NCI-H526 (cell line): ENCODE results near the gene OR5K2.

ENCODE experiments used
- DNase-seq, 2 experiments: peaks; one replicate each; lab custom pipeline; 2025; lab: John Stamatoyannopoulos, UW

The OR5K2 gene

DNA sequence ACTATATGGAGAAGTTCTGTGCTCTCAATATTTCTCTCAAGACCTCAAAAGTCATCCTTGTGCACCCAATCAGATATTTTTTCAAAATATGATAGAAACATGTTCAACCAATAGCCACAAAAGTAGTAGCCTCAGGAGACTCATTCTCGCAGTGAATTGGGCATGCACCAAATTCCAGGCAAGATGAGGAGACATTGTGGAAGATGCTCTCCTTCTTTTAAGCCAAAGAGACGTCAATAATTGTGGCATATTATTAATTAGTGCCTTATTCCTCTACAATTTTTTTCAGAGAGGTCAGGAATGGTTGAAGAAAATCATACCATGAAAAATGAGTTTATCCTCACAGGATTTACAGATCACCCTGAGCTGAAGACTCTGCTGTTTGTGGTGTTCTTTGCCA lies at the start of gene OR5K2:
TSS of gene OR5K2 (plus strand) at position 301 of the 400 bp plus-strand sequence. CDS start at position 301, 0 bp downstream.
- DNase-seq: no peak

DNA sequence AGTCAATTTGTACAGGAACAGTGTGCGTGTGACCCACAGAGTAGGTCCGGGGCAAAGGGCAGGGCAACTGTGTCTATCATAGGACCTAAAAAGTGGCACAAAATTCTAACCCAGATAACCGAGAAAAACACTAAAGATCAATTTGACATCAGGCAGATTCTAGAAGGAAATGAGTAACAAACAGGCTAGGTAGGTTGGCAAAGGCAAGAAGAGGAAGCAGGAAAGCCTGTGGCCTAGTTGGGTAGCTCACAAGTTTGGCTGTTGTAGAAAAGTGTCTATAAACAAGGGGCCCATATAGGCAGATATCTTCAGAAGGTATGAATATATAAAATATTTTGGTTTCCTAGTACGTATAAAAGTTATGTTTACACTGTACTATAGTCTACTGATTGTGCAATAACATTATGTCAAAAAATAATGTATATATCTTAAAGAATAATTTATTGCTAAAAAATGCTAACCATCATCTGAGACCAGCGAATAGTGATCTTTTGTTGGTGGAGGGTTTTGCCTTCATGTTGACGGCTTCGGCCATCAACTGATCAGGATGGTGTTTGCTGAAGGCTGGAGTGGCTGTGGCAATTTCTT lies 47.8 kb upstream of the OR5K2 start:
- DNase-seq: no peak

DNA sequence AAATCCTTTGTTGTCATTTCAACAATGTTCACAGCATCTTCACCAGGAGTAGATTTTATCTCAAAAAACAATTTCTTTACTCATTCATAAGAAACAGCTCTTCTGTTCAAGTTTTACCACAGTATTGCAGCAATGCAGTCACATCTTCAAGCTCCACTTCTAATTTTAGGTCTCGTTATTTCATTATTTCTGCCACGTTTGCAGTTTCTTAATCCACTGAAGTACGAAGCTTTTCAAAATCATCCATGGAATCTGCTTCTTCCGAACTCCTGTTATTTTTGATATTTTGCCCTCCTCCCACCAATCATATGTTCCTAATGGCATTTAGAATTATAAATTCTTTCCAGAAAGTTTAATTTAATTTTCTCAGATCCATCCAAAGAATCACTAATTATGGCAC lies 47.1 kb upstream of the OR5K2 start:
- DNase-seq: no peak

DNA sequence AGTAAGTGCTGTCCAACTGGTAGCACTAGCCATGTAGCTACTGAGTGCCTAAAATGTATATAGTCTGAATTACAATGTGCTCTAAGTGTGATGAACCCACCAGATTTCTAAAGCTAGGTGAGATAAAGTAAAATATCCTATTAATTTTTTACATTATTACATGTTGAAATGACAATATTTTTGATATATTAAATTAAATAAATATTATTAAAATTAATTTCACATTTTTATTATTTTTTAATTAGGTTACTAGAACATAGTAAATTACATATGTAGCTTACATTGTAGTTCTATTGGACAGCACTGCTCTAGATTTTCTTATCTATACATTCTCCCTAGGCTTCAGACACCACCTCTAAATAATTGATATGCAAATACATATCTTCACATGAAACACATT lies 43.7 kb upstream of the OR5K2 start:
- no peak for DNase-seq

DNA sequence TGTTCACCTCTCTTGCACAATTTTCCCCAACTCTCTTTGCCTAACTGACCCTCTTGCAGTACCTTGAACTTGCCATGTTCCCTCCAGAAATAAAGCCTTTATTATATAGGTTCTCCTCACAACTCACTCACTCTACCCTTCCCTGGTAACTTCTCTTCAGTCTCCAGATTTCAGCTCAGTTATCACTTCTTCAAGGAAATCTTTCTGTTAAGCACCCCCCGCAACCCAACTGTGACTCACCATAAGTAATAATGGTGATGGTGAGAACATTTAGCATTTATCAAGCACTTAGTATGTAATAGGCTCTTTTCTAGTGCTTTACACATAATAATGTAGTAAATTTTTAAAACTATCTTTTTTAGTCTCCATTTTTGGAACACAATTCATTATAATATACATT lies 42.6 kb upstream of the OR5K2 start:
- no peak for DNase-seq

DNA sequence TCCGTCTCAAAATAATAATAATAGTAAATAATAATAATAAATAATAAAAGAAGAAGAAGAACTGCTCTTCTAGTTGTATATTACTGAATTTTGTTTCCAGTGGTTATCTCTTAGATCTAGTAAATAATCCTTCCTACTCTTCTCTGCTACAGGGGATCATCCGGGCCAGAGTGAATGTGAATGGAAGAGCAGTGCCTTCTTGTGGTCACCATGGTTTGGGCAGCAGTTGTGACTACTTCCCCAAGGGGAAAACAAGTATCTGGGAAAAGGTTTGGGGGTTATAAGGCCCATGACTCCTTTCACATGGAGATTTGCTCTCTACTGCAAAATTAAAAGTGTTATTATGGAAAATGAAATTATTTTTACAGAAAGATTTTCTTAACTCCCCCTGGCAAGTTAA lies 39.9 kb upstream of the OR5K2 start:
- DNase-seq: no peak

DNA sequence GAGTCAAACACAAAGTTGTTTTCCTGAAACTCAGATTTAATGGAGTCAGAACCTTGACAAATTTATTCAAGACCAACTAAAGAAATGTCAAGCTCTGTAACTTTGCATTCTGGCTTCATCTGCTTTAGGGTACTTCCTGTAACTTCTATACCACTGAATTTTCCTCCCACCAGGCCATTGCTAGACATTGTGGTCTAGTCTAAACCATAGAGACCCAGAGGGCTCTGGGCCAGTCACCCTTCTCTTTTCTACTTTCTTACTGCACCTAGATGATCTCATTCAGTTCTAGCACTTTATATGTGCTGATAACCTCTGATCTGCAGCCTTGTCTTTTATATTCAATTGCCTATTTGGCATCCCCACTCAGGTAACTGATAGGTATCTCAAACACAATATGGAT lies 37.3 kb upstream of the OR5K2 start:
- DNase-seq: no peak

DNA sequence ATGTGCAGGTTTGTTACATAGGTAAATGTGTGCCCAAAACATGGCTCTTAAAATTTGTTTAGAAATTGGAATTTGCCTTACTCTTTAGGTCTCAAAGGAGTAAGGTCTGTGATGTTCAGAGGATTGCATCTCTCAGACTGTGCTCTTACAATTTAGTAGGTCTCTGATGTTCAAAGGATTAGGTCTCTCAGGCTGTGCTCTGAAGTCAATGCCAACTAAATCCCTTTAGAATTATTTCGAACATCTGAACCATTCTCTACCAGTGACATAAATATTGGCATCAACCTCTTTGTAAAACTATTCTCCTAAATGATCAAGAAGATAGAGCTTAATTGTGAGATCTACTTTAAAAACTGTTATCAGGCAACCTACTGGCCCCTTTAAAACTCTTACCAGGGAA lies 34.6 kb upstream of the OR5K2 start, which contains the start of gene OR5K1:
TSS of gene OR5K1 (plus strand) at position 301 of the 400 bp plus-strand sequence. CDS start 6,376 bp downstream, outside the sequence.
- DNase-seq: no peak

DNA sequence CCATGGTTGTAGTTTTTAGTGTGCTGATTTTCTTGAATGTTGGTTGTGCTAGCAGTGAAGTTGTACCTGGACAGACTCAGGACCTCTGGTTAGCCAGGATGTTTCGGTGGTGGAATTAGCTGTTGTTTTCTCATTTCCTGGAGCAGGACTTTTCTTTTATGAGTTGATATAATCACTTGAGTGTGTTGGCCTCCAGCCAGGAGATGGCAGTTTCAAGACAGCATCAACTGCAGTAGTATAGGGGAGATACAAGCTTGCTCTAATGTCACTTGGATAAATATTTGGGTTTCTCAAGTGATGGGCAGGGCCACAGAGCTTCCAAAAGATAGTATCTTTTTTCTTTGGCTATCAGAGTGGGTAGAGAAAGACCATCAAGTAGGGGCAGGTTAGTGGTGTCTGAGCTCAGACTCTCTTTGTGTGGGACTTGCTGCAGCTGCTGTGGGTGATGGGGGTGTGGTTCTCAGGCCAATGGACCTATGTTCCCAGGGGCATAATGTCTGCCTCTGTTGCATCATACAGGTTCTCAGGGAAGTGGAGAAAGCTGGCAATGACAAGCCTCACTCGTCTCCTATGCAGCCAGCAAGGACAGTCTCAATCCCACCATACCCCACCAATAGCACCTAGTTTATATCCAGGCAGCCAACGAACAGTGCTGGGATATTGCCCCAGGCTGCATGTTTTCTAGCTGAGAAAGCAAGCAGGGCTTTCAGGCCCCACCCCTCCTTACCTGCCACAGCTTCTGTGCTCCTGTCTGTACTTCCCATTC lies 14.6 kb upstream of the OR5K2 start:
- no peak for DNase-seq

DNA sequence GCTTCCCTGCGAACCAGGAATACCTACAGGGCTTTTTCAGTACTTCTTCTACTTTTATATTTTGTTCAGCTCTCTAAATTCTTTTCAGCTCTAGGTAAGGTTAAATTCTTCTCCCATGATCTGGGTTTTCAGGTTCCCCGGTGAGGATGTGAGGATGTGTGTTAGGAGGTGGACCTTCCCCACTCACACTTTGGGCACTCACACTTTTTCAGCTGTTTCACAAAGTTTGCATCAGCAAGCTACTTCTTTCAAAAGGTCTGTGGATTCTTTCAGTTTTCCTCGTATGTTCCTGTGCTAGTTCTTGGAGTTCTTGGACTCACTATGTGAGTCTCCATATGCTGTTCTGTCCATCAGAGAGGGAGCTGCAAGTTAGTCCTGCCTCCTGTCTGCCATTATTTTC lies 13.9 kb upstream of the OR5K2 start:
- DNase-seq: no peak

DNA sequence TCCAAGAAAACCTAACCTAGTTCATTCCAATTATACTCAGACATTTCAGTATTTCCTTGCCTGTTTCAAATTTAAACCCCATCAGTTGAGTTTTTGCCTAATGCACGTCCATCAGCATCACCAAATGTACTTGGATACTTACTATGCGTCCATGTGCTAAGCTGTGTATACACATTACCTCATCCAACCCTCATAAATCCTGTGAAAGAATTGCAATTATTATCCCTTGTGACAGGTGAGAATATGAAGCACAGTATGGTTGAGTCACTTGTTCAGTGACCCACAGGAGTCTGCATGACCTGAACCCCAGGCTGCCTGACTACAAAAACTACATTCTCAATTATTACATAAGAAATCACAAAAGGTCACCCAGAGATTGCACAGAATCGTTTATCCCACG lies 2.5 kb downstream of the OR5K2 start:
- no peak for DNase-seq

DNA sequence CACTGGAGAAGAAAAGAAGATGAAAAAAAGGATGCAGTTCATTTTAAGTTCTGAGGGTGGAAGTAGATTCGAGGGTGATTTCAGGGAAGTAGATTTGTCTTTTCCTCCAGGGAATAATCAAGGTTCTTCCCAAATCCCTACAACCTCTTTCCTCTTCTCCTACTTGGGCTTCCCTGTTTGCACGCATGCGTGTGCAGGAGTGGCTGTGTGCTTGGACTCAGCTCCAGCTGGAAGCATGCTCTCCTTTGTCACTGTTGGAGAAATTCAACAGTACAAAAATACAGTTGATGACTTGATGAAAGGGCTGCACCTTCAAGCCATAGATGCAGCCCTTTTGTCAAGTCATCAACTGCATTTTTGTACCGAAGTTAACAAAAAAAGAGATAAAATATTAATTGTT lies 3.8 kb downstream of the OR5K2 start:
- no peak for DNase-seq

DNA sequence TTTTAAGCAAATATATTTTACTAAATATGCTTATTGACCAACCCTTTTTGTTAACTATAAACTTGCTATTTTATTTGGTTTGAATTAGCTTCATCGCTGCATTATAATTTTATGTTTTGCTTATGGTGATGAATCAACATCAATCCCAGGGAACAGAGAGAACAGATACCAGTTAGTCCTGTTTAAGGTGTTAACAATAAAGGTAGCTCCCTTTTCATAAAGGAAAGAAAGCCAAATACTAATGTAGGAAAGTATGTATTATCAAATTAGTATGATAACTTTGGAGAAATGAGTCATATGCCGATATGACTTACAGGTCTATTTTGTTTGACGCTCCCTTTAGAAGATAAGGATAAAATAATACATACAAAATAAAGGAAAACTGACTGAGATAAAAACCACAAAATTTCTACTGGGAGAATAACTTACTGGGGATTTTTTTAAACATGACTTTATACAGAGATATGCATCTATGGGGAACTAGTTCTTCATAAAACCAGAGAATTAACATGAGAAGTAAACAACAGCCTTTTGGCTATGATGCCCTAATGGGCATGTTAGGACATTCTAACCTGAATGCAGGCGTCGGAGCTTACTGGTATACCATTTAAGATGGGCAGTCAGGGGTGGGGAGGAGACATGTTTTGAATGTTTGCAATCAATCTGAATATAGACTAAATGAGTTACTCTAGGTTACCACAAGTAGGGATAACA lies 4.5 kb downstream of the OR5K2 start:
- DNase-seq: no peak

DNA sequence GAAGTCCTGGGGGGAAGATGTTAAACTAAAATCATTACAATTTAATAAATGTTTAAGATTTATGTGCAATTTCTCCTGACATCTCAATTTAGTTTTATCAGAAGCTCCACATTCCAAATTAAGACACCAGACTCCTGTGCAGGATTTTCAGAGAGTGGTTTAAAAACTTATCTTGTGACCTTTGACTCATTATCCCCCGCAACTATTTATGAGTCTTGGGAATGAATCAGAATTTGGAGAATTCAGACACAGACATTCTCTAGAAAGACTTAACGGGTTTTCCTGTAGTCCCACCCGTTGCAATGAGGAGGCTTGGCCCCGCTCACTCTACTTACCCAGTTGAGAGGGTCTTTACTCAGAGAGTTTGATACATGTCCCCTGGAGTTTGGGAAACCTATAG lies 7.1 kb downstream of the OR5K2 start:
- no peak for DNase-seq

DNA sequence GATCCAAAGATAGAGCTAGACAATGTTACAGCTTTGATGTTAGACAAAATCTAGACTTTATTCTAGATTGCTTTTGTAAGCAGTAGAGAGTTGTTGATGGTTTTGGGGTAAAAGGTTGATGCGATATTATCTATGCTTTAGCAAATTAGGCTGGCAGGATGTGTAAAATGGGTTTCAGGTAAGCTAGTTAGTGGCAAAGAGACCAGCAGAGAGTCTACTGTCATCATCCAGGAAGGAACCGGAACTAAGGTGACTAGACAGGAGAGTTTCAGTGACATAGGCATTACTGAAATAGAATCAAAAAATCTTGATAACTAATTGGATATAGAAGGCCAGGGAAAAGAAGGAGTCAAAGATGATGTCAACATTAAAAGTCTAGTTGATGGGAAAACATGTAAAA lies 11.1 kb downstream of the OR5K2 start:
- DNase-seq: no peak

DNA sequence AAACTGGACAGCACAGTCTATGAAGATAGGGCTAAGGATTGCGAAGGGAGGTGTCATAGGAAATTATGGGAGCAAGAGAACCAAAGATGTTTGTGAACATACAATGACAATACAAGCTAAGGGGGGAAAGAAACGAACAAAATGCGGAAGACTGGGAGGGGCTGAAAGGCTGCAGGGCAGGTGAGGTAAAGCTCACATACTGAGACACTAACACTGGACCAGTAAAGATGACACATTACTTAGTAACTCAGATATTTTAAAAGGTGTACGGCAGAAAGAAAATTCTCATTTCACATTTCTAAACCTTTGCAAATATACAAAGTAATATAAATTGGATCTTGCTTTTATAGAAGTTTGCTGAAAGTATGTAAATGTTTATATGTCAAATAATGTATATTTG lies 15.1 kb downstream of the OR5K2 start:
- no peak for DNase-seq

DNA sequence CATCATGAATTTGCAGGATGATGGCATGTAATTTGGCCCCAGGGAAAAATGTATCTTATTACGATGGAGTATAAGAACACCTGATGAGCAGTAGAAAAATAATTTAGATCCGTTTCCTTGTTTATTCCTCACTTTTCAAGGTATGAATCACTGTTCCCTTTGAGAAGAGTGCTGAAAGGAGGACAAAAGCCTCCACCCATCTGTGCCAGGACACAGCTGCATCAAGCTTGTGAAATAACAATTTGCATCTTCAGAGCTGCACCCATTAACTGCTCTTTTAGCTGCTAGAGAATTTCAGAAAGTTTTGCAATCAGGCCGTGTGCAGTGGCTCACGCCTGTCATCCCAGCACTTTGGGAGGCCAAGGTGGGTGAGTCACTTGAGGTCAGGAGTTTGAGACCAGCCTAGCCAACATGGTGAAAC lies 15.6 kb downstream of the OR5K2 start:
- no peak for DNase-seq

DNA sequence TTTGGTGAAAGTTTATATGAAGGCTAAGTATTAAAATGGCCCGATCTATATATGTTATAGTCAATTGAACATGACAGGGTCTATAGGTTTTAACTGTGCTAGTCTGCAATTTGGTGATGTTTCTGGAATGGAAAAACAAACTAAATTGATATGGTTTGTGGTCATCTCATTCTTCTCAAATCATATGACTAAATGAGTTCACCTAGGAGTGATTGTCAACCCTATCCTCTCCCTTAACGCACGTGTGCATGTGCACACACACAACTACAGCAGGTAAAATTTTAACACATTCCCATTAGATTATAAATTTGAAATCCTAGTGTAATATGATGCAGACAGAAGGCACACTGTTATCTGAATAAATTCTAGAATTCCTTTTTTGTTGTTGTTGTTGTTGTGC lies 16.3 kb downstream of the OR5K2 start:
- DNase-seq: no peak

DNA sequence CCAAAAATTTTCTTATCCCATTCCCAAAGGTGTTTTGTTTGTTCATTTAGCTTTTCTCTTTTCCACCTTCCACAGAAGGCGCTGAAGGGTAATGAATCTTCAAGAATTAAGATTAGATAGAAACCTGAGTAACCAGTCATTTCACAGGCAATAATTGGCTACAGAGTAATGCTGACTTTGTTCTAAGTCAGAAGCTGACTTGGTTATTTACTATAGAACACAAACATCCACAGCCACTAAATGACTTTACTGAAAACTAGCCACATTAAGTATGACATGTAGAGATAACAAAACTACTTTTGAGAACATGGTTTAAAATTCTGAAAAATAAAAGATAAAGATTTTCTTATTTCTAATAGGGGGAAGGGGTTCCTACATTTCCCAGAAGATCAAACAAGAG lies 17.5 kb downstream of the OR5K2 start:
- no peak for DNase-seq

DNA sequence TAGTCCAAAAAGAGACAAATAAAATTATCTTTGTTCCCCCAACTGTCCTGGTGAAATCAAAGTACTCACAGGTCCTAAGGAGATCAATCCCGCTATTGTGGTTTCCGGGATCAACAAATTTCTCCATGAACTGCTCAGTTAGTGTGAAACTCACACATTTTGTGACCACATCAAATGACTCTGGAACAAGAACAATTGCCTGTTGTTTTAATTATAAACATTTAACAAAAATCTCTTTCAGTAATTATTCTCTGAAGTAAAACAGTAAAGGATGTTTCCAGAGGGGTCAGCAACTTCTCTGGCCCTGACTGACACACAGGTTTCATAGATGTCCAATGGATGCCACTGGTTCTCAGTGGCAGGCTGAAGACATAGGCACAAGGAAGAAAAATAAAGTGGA lies 21.3 kb downstream of the OR5K2 start:
- no peak for DNase-seq

DNA sequence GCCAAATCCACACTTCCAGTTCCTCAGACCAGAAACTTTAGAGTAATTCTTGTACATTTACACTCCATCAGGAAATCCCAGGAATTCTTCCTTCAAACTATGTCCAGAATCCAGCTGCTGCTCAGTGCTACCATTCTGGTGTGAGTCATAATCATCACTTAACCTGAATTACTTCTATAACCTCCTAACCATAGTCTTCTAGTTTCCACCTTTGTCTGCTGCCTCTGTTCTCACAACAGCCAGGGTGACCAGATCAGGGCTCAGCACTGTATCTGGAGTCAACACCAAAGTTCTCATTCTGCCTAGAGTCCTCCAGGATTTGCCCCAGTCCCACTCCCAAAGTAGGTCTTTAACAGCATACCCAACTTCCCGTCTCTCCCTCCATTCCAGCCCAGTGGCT lies 21.9 kb downstream of the OR5K2 start:
- no peak for DNase-seq

DNA sequence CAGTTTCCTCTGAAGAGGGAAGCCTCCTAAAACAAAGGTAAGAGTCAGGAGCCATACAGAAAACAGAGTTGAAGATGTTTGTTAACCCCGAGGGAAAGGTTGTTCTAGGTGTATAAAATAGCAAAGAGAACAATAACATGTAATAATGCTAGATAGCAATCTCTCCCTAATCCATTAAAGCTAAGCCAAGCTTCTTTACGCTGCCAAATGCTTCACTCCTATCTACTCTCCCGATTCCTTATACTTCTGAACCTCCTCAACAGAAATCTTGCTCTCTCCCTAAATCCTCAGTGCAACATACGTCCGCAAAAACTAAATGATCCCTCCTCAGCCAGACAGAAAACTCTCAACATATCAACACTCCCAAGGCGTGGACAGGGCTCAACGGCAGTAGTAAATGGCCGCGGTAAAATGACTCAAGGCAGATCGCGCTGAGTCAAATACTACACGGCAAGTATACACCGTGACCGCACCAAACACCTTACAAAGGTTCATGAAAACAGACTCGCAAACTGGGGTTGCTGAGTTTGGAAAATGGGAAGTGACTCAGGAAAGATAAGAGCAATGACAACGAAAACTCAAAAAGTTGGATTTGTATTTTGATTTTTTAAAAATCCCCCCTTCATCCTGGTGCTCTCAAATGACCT lies 24.5 kb downstream of the OR5K2 start:
- peak in 1 of 2 experiments; percentile 55 for DNase-seq
